Loucy (cell line): ENCODE results near the gene CRACR2A.

ENCODE experiments used
- H2AFZ ChIP-seq: fragments of 200-600 bp; sonication (generic); 2 replicates; pipeline ENCODE4 v1.6.0; 2016; ENCODE audit warnings: antibody characterized with exemption, mild to moderate bottlenecking, low read length, moderate library complexity
- H3F3A ChIP-seq: fragments of 200-600 bp; 2 replicates; pipeline ENCODE4 v1.6.0; 2016; ENCODE audit warnings: antibody characterized with exemption, low read depth, mild to moderate bottlenecking
- H3K27me3 ChIP-seq: fragments of 200-600 bp; sonication (generic); 2 replicates; pipeline ENCODE4 v1.6.1; 2014; ENCODE audit warnings: low read length, mild to moderate bottlenecking; ENCODE audit not compliant: insufficient read depth, poor library complexity, severe bottlenecking
- H3K36me3 ChIP-seq: fragments of 200-600 bp; sonication (generic); 2 replicates; pipeline ENCODE4 v1.6.1; 2016; ENCODE audit warnings: low read length; ENCODE audit not compliant: insufficient read depth
- H3K4me1 ChIP-seq: fragments of 200-600 bp; sonication (generic); 2 replicates; pipeline ENCODE4 v1.5.1; 2014; ENCODE audit warnings: low read length, mild to moderate bottlenecking; ENCODE audit not compliant: insufficient read depth, poor library complexity, severe bottlenecking
- H3K4me2 ChIP-seq: fragments of 200-600 bp; sonication (generic); 2 replicates; pipeline ENCODE4 v1.6.0; 2014; ENCODE audit warnings: antibody characterized with exemption, low read length, low read depth, mild to moderate bottlenecking; ENCODE audit not compliant: poor library complexity, severe bottlenecking
- H3K4me3 ChIP-seq: fragments of 200-600 bp; sonication (generic); 2 replicates; pipeline ENCODE4 v1.5.1; 2014; ENCODE audit warnings: low read length, mild to moderate bottlenecking, mixed read lengths; ENCODE audit not compliant: poor library complexity, severe bottlenecking
- H3K79me2 ChIP-seq: fragments of 200-600 bp; sonication (generic); 2 replicates; pipeline ENCODE4 v1.6.1; 2014; ENCODE audit warnings: low read length; ENCODE audit not compliant: insufficient read depth
- H3K9ac ChIP-seq: fragments of 200-600 bp; sonication (generic); 2 replicates; pipeline ENCODE4 v1.6.0; 2014; ENCODE audit warnings: mild to moderate bottlenecking, low read depth, low read length, moderate library complexity; ENCODE audit not compliant: poor library complexity, severe bottlenecking
- H3K9me2 ChIP-seq: fragments of 200-600 bp; sonication (generic); replicated peaks from 2 replicates; pipeline ENCODE4 v1.6.1; 2016; ENCODE audit warnings: low read depth, low read length, mixed read lengths
- H3K9me3 ChIP-seq: fragments of 200-600 bp; sonication (generic); 2 replicates; pipeline ENCODE4 v1.6.1; 2014; ENCODE audit warnings: mild to moderate bottlenecking, antibody characterized with exemption, low read length, low read depth; ENCODE audit not compliant: insufficient read depth
- H4K20me1 ChIP-seq: fragments of 200-600 bp; sonication (generic); 2 replicates; pipeline ENCODE4 v1.6.0; 2014; ENCODE audit warnings: antibody characterized with exemption, low read length, mild to moderate bottlenecking; ENCODE audit not compliant: insufficient read depth, poor library complexity, severe bottlenecking
- EZH2phosphoT487 ChIP-seq: fragments of 200-600 bp; IDR thresholded peaks from 2 replicates; pipeline ENCODE4 v1.6.1; 2018; ENCODE audit warnings: antibody characterized with exemption, mild to moderate bottlenecking, moderate library complexity, borderline replicate concordance
- TF ChIP-seq, protein P1 (sequence below): fragments of 200-600 bp; sonication (generic); conservative IDR thresholded peaks from 2 replicates; pipeline ENCODE4 v1.5.1; 2014; ENCODE audit warnings: mild to moderate bottlenecking, antibody characterized with exemption, low read length

CRACR2A gene

DNA sequence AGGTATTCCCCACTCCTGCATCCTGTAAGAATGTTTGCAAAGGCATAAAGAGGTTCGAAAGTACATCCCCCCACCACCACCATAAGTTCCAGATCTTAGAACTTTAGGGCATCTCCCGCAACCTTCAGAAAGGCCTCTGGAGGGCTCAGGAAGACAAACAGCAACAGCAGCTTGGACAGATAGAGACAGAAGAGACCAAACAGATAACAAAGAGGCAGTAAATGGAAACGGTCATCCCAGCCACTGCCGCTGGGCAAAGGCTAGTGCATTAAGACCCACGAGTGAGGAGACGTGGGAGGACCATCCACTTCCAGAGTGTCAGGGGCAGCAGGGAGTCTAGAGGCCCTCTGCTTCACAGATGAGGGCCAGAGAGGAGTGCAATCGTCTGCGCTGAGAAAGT, 124.3 kb downstream of the CRACR2A start:
- H3F3A ChIP-seq: no peaks in the 10 kb centered on the region
- no peaks in the 10 kb centered on the region for H3K79me2 ChIP-seq
- H3K4me1 ChIP-seq: peaks cover 9% of the 10 kb centered on the region
- H4K20me1 ChIP-seq: no peaks in the 10 kb centered on the region
- H2AFZ ChIP-seq: no peak overlapping the region
- H3K36me3 ChIP-seq: peaks cover 16% of the 10 kb centered on the region; the same call in 1 of the 2 replicates
- no peak overlapping the region for H3K4me3 ChIP-seq
- TF ChIP-seq EZH2phosphoT487: no peak
- TF ChIP-seq, protein P1, sequence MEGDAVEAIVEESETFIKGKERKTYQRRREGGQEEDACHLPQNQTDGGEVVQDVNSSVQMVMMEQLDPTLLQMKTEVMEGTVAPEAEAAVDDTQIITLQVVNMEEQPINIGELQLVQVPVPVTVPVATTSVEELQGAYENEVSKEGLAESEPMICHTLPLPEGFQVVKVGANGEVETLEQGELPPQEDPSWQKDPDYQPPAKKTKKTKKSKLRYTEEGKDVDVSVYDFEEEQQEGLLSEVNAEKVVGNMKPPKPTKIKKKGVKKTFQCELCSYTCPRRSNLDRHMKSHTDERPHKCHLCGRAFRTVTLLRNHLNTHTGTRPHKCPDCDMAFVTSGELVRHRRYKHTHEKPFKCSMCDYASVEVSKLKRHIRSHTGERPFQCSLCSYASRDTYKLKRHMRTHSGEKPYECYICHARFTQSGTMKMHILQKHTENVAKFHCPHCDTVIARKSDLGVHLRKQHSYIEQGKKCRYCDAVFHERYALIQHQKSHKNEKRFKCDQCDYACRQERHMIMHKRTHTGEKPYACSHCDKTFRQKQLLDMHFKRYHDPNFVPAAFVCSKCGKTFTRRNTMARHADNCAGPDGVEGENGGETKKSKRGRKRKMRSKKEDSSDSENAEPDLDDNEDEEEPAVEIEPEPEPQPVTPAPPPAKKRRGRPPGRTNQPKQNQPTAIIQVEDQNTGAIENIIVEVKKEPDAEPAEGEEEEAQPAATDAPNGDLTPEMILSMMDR: no peak
- no peaks in the 10 kb centered on the region for H3K27me3 ChIP-seq
- H3K9ac ChIP-seq: no peak overlapping the region
- no peaks in the 10 kb centered on the region for H3K9me2 ChIP-seq
- H3K4me2 ChIP-seq: no peak overlapping the region
- no peaks in the 10 kb centered on the region for H3K9me3 ChIP-seq

DNA sequence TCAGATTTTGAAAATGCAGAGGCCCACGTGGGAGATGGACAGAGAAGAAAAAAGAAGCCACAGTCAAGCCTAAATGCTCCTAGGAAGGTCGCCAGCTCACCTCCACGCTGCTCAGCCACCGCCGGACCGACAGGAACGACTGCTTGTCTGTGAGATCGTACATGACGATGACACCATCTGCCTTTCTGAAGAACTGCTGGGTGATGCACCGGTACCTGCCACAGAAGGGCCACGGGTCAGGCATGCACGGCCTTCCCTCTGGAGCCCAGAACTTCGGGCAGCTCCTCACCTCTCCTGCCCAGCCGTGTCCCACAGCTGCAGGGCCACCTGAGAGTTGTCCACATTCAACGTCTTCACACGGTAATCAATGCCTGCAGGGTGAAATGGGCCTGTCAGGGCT, 125.6 kb downstream of the CRACR2A start:
- H3K4me3 ChIP-seq: no peak overlapping the region
- no peaks in the 10 kb centered on the region for H3K79me2 ChIP-seq
- no peaks in the 10 kb centered on the region for H3K9me3 ChIP-seq
- H3K4me2 ChIP-seq: no peak overlapping the region
- no peaks in the 10 kb centered on the region for H3K27me3 ChIP-seq
- H3K9me2 ChIP-seq: no peaks in the 10 kb centered on the region
- TF ChIP-seq EZH2phosphoT487: no peak
- TF ChIP-seq, protein P1: no peak
- H3K4me1 ChIP-seq: peaks cover 2% of the 10 kb centered on the region
- H4K20me1 ChIP-seq: no peaks in the 10 kb centered on the region
- no peak overlapping the region for H3K9ac ChIP-seq
- H2AFZ ChIP-seq: no peak overlapping the region
- no peaks in the 10 kb centered on the region for H3F3A ChIP-seq
- peaks cover 16% of the 10 kb centered on the region; the same call in 1 of the 2 replicates for H3K36me3 ChIP-seq

DNA sequence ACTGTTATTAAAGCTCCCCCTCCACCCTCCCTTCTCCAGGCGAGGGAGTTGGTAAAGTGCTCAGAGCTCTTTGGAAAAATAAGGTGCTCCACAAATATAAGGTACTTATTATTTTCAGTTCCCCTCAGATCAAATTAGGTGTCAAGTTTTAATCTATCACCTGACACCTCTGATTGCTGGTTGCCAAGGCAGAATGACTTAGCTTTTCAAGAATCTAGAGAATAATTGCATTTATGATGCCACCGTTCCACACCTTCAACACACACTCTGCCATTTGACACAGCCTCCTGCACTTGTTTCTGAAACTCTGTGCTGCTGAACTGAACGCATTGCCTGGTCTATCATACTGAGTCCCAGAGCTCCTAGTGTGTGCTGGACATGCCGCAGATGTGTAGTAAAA, 128.6 kb downstream of the CRACR2A start:
- Histone ChIP-seq H3K4me3 (no peak overlapping the region), H3K9me3 (no peaks in the 10 kb centered on the region), H3K4me2 (no peak overlapping the region), H3F3A (no peaks in the 10 kb centered on the region), H2AFZ (no peak overlapping the region), H3K27me3 (no peaks in the 10 kb centered on the region), H3K9ac (no peak overlapping the region), H3K4me1 (no peaks in the 10 kb centered on the region), H4K20me1 (no peaks in the 10 kb centered on the region), H3K79me2 (no peaks in the 10 kb centered on the region), H3K36me3 (peaks cover 16% of the 10 kb centered on the region; the same call in 1 of the 2 replicates), H3K9me2 (no peaks in the 10 kb centered on the region)
- no peak for TF ChIP-seq EZH2phosphoT487
- TF ChIP-seq, protein P1: no peak
